Measurements from ENCODE around the gene LEF1. TPM values are rescaled to one million over a fixed set of nuclear protein-coding genes. Genes with fewer than 3 reads are reported as not detected.

Gene LEF1
- total RNA-seq, 1 donor from 2014 or later: 16.6 TPM

DNA sequence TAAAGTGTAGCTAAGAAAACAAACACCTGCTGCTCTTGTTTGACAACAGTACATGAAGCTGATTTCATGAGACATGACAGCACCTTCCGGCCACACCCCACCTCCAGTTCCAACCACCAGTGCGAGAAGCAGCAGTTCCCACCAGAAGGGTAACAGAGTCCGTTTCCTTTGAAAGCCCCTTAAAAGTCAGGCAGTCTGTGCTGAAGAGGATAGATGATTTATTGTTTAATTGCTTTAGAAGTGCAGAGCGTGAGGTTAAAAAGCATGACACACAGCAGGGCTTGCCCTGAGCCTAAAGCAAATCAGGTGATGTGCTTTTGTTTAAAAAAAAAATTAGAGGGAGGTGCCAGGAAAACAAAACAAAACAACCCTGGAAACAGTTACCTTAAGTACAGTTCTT, 96.4 kb downstream of the LEF1 start:
- FAIRE-seq: no peak
- Histone ChIP-seq H4K20me1 (ENCODE audit: insufficient read depth, low read length) (no peaks in the 10 kb centered on the region), H2AFZ (ENCODE audit: low read depth, low read length) (no peak overlapping the region), H3K4me2 (ENCODE audit: low read length) (no peak overlapping the region), H3K27me3 (ENCODE audit: insufficient read depth, low read length) (no peaks in the 10 kb centered on the region), H3K9me3 (ENCODE audit: insufficient read depth, low read depth, low read length) (no peaks in the 10 kb centered on the region), H3K4me1 (ENCODE audit: insufficient read depth, low read length) (no peaks in the 10 kb centered on the region), H3K4me3 (ENCODE audit: insufficient read depth, low read depth, low read length) (no peak overlapping the region), H3K27ac (ENCODE audit: low read depth, low read length) (no peak overlapping the region), H3K36me3 (ENCODE audit: insufficient read depth, low read length) (no peaks in the 10 kb centered on the region), H3K79me2 (ENCODE audit: insufficient read depth, low read length) (no peaks in the 10 kb centered on the region), H3K9ac (ENCODE audit: low read length) (no peak overlapping the region)
- peaks cover 12% of the 10 kb centered on the region for H3K36me3 Mint-ChIP-seq (ENCODE audit: low read depth, unreplicated experiment)
- DNase-seq (ENCODE audit: low read depth): no peak
- no peaks in the 10 kb centered on the region for H3K9me3 Mint-ChIP-seq (ENCODE audit: unreplicated experiment)
- H3K27ac Mint-ChIP-seq (ENCODE audit: unreplicated experiment): no peak overlapping the region
- TF ChIP-seq, protein P1, sequence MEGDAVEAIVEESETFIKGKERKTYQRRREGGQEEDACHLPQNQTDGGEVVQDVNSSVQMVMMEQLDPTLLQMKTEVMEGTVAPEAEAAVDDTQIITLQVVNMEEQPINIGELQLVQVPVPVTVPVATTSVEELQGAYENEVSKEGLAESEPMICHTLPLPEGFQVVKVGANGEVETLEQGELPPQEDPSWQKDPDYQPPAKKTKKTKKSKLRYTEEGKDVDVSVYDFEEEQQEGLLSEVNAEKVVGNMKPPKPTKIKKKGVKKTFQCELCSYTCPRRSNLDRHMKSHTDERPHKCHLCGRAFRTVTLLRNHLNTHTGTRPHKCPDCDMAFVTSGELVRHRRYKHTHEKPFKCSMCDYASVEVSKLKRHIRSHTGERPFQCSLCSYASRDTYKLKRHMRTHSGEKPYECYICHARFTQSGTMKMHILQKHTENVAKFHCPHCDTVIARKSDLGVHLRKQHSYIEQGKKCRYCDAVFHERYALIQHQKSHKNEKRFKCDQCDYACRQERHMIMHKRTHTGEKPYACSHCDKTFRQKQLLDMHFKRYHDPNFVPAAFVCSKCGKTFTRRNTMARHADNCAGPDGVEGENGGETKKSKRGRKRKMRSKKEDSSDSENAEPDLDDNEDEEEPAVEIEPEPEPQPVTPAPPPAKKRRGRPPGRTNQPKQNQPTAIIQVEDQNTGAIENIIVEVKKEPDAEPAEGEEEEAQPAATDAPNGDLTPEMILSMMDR (IDR thresholded peaks at IDR 0.05; ENCODE audit: insufficient read depth, low read depth, low read length): no peak
- TF ChIP-seq EZH2 (IDR thresholded peaks at IDR 0.05; ENCODE audit: insufficient read depth, low read length): no peak
- no peaks in the 10 kb centered on the region for H3K27me3 Mint-ChIP-seq (ENCODE audit: low read depth, unreplicated experiment)
- H3K4me1 Mint-ChIP-seq (ENCODE audit: low read depth, unreplicated experiment): peaks cover 2% of the 10 kb centered on the region
- no peak overlapping the region for H3K4me3 Mint-ChIP-seq (ENCODE audit: unreplicated experiment)

GRCh38 chr4:108070775-108071174, 98.0 kb downstream of the LEF1 start:
- no peak overlapping the region for H3K4me3 ChIP-seq (ENCODE audit: insufficient read depth, low read depth, low read length)
- H4K20me1 ChIP-seq (ENCODE audit: insufficient read depth, low read length): no peaks in the 10 kb centered on the region
- H3K9me3 Mint-ChIP-seq (ENCODE audit: unreplicated experiment): no peaks in the 10 kb centered on the region
- no peak overlapping the region for H3K9ac ChIP-seq (ENCODE audit: low read length)
- H3K27me3 Mint-ChIP-seq (ENCODE audit: low read depth, unreplicated experiment): no peaks in the 10 kb centered on the region
- H3K79me2 ChIP-seq (ENCODE audit: insufficient read depth, low read length): no peaks in the 10 kb centered on the region
- TF ChIP-seq, protein P1 (IDR thresholded peaks at IDR 0.05; ENCODE audit: insufficient read depth, low read depth, low read length): no peak
- TF ChIP-seq EZH2 (IDR thresholded peaks at IDR 0.05; ENCODE audit: insufficient read depth, low read length): no peak
- H3K27ac Mint-ChIP-seq (ENCODE audit: unreplicated experiment): no peak overlapping the region
- H3K9me3 ChIP-seq (ENCODE audit: insufficient read depth, low read depth, low read length): no peaks in the 10 kb centered on the region
- no peak overlapping the region for H3K27ac ChIP-seq (ENCODE audit: low read depth, low read length)
- H3K4me2 ChIP-seq (ENCODE audit: low read length): no peak overlapping the region
- peaks cover 14% of the 10 kb centered on the region for H3K36me3 Mint-ChIP-seq (ENCODE audit: low read depth, unreplicated experiment)
- H2AFZ ChIP-seq (ENCODE audit: low read depth, low read length): no peak overlapping the region
- no peak for FAIRE-seq
- no peak overlapping the region for H3K4me3 Mint-ChIP-seq (ENCODE audit: unreplicated experiment)
- H3K27me3 ChIP-seq (ENCODE audit: insufficient read depth, low read length): no peaks in the 10 kb centered on the region
- H3K36me3 ChIP-seq (ENCODE audit: insufficient read depth, low read length): no peaks in the 10 kb centered on the region
- H3K4me1 ChIP-seq (ENCODE audit: insufficient read depth, low read length): no peaks in the 10 kb centered on the region
- no peak for DNase-seq (ENCODE audit: low read depth)
- H3K4me1 Mint-ChIP-seq (ENCODE audit: low read depth, unreplicated experiment): peaks cover 2% of the 10 kb centered on the region

DNA sequence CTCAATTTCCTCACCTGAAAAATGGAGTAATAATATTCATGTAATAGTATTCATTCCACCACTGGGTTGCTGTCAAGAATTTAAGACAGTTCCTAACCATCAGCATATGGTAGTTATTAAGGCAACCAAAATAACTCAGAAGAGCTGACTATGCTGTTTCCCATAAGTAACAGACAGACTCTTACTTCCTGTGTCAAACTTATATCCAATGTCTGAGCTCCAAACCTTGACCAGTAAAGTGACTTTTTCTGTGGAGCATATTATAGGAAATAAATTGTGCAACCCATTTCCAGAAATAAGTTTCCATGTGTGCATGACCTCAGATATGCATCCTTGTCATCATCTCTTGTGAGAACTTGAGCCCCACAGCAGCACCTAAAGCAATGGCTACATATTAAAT, 100.3 kb downstream of the LEF1 start:
- H2AFZ ChIP-seq (ENCODE audit: low read depth, low read length): no peak overlapping the region
- no peaks in the 10 kb centered on the region for H3K36me3 ChIP-seq (ENCODE audit: insufficient read depth, low read length)
- no peaks in the 10 kb centered on the region for H3K79me2 ChIP-seq (ENCODE audit: insufficient read depth, low read length)
- Mint-ChIP-seq H3K9me3 (ENCODE audit: unreplicated experiment) (no peaks in the 10 kb centered on the region), H3K27me3 (ENCODE audit: low read depth, unreplicated experiment) (no peaks in the 10 kb centered on the region), H3K4me1 (ENCODE audit: low read depth, unreplicated experiment) (peaks cover 2% of the 10 kb centered on the region), H3K36me3 (ENCODE audit: low read depth, unreplicated experiment) (peaks cover 11% of the 10 kb centered on the region), H3K4me3 (ENCODE audit: unreplicated experiment) (no peak overlapping the region), H3K27ac (ENCODE audit: unreplicated experiment) (no peak overlapping the region)
- H3K4me1 ChIP-seq (ENCODE audit: insufficient read depth, low read length): no peaks in the 10 kb centered on the region
- no peak for DNase-seq (ENCODE audit: low read depth)
- no peaks in the 10 kb centered on the region for H3K27me3 ChIP-seq (ENCODE audit: insufficient read depth, low read length)
- no peak overlapping the region for H3K4me2 ChIP-seq (ENCODE audit: low read length)
- TF ChIP-seq, protein P1 (IDR thresholded peaks at IDR 0.05; ENCODE audit: insufficient read depth, low read depth, low read length): no peak
- no peak for TF ChIP-seq EZH2 (IDR thresholded peaks at IDR 0.05; ENCODE audit: insufficient read depth, low read length)
- H3K9me3 ChIP-seq (ENCODE audit: insufficient read depth, low read depth, low read length): no peaks in the 10 kb centered on the region
- no peak overlapping the region for H3K4me3 ChIP-seq (ENCODE audit: insufficient read depth, low read depth, low read length)
- H3K27ac ChIP-seq (ENCODE audit: low read depth, low read length): no peak overlapping the region
- no peaks in the 10 kb centered on the region for H4K20me1 ChIP-seq (ENCODE audit: insufficient read depth, low read length)
- H3K9ac ChIP-seq (ENCODE audit: low read length): no peak overlapping the region
- FAIRE-seq: no peak
